GM21619 (cell line): ENCODE results near the gene PPP6R3.
A peak's percentile ranks its signal among the peaks of the same experiment; 100 is the strongest.
"Not testable (repeated sequence)": the region's sequence is repeated elsewhere in the genome, so short reads cannot be mapped to it uniquely, and the experiment has no call there.

Experiments
- ATAC-seq: cut with Tn5 transposase; IDR thresholded peaks from one replicate; pipeline ENCODE4 v1.9.1; 2021; ENCODE audit not compliant: unreplicated experiment

PPP6R3 gene

DNA sequence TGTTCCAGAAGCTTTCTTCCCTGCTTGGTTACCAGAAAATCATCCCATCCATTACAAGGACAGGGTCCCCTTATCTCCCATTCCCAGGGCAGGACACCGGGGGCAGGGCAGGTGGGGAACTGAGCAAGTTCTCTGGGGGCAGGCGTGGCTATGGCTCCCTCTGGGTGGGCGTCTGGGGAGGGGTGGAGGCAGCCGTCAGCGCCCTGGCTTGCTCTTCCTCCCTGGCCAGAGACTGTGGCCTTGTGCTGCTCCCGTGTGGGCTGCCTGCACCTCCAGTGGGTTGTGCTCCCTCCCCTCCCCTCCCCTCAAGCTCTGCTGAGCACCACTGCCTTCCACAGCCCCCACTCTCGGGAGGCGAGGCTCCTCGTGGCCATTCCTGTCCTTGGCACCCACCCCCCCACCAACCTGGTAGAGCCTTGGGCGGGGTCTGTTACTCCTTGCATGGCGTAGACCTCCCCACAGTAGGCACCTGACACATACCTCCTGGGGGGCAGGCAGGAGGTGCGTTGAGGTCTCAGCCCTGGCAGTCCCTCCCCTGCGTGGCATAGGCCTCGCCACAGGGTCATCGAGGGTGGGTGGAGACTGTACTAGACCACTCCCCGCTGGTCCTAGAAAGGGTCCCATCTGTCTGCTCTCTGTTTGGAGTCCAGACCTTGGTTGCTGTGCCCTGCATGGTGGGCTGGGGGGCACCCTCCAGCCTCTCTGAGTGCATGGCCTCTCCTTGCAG lies 24.2 kb upstream of the PPP6R3 start:
- ATAC-seq: no peak

GRCh38 chr11:68436985-68437926 lies 23.3 kb upstream of the PPP6R3 start:
- ATAC-seq: no peak

GRCh38 chr11:68437927-68438657 lies 22.5 kb upstream of the PPP6R3 start:
- ATAC-seq: no peak

DNA sequence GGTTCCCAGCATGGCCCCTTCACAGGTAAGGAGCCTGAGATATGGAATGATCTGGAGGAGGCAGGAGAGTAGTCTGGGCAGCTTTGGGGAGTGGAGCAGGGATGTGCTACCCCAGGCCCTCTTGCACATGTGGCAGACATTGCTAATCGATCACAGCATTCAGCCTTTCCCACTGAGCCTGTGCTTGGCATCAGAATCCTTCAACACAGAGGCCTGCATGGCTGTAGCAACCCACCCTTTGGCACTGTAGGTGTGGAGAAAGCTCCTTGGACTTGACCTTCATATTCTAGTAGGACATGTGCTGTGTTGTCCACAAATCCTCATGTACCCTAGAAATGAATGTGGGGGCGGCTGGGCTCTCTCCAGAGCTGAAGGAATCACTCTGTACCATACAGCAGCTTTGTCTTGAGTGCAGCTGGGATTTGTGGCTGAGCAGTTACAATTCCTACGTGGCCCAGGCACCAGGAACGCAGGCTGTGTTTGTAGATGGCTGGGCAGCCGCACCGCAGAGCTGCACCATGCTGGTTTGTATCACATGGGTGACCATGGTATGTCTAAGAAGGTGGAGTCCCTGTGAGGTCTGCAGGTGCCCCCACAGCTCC lies 21.8 kb upstream of the PPP6R3 start:
- ATAC-seq: no peak

DNA sequence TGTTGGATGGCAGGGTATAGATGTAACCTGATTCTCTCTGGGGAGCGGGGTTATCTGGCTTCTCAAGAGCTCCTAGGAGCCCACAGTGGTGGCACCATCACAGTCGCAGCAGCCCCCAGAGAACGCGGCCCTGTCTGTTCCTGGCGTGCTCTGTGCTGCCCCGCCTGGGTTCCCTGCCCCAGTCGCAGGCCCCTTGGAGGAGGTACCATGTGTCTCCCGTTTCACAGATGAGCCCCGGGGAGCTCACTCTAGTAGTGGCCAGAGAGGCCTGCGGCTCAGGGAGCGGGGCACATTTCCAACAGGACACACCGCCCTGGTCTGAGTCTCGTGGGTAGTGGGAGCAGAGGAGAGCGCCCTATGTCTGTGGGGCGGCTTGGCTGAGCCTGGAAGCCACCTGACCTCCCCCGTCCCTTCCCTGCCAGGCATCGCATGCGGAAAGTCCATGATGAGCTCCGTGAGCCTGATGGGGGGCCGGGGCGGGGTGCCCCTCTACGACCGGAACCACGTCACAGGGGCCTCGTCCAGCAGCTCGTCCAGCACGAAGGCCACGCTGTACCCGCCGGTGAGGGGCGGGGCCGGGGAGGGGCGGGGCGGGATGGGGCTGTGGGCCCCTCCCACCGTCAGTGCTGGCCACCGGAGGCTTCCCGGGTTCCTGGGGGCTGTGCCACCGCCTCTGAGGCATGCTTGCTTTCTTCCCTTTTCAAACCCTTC lies 21.0 kb upstream of the PPP6R3 start:
- ATAC-seq: no peak

DNA sequence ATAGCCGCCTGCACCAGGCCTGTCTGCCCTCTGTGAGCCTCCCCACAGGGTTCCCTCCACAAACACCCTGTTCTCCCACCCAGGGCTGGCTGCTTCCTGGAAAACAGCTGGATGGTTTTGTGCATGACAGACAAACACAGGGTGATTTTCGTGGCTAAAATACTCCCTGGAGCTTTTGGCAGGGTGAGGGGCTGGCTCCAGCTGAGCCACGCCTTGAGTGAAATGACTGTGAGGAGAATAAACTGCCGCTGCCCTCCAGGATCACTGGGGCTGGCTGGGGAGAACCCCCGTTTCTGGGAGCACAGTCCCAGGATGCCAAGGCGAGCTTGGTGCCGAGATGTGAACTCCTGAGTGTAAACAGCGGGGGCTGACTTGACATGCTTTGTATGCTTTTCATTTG lies 20.3 kb upstream of the PPP6R3 start:
- no peak for ATAC-seq

GRCh38 chr11:68441466-68442230 lies 18.9 kb upstream of the PPP6R3 start:
- no peak for ATAC-seq

DNA sequence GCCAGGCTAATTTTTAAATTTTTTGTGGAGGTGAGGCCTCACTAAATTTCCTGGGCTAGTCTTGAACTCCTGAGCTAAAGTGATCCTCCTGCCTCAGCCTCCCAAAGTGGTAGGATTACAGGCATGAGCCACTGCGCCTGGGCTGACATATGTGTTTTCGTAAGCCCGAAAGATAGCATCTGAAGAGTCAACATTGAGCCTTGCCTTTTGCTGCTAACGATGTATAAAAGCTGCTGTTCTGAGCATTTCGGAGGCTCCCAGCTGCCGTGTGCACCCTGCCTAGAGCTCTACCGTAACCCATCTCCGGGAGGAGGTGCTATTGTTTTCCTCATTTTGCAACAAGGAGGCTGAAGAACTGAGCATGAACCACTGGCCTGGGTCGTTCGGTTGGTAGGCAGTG lies 18.1 kb upstream of the PPP6R3 start:
- no peak for ATAC-seq

DNA sequence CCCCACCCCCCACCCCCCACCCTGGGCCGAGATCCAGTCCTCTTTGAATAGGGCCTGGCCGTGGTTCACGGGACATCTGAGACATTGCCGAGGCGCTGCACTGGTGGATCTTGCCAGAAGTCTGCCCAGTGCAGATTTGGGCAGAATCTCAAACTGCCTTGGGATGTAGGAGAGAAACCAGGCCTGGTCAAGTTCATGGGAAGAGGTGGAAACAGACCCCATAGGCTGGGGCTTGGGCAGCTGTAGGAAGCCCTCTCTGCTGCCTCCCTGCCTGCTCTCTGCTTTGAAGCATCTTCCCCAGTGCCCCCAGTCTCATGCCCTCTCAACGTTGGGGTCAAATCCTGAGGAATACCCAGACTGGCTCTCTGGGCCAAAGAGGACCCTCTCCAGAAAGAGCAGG lies 16.0 kb upstream of the PPP6R3 start:
- ATAC-seq: no peak

DNA sequence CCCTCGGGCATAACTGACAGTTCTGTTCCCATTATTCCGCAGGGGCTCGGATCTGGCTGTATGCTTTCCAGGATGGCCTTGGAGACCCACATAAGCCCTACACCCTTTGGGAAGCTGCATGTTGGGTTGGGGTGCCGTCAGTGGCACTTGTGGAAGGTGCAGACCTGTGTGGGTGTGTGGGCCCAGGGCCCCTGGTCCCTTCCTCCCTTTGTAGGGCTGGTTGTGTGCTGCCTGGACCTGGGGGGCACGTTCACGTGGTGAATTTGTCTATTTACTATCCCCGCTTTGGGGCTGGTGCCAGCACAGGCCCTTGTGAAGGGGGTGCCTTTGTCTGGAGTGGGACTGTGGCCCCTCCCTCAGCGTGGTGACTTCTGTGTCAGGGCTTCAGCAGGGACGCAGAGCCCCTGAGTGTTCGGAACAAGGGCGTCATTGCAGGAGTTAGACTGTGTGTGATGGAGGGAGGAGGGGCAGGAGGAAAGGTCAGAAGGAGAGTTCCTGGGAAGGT lies 15.0 kb upstream of the PPP6R3 start:
- no peak for ATAC-seq

- no peak for ATAC-seq
Observed at GRCh38 chr11:68446046-68446725, 14.4 kb upstream of the PPP6R3 start.

DNA sequence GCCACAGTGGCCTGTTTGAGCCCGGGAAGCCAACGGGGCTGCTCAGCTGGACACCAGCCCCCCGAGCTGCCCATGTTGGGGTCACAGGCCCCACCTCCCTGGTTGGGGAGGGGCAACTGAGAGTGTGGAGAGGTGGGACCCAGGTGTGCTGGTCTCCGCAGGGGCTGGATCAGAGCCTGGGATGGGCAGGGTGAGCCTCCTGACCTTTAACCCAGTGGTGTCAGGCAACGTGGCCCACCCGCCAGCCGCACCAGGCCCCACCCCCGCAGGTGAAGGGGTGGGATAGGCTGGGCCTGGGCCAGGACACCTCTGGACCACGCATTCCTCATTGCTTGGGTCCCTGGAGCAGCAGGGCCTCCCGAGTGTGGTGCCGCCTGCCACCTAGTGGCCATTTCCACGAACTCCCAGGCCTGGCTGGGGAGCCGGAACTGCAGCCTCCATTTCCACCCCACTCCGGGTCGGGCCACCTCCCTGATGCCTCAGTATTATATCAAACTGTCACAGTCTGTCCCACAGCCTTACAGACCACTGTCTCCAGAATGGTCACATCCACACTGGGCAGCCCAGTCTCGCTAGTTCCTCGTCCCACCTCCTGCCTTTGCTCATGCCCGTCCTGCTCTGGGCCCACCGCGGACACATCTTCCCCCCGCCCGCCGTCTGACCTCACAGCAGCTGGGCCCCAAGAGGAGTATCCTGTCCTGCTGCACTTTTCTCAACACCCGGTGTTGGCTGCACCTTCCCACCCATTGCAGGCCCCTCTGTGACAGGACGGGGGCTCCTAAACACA lies 13.3 kb upstream of the PPP6R3 start:
- ATAC-seq: peak; percentile 50

DNA sequence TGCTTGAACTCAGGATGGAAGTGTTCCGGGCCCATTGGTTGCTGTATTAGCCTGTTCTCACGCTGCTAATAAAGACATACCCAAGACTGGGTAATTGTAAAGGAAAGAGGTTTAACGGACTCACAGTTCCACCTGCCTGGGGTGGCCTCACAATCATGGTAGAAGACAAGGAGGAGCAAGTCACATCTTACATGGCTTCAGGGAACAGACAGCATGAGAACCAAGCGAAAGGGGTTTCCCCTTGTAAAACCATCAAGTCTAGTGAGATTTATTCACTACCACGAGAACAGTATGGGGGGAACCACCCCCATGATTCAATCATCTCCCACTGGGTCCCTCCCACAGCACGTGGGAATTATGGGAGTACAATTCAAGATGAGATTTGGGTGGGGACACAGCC lies 12.6 kb upstream of the PPP6R3 start:
- not testable (repeated sequence) for ATAC-seq

DNA sequence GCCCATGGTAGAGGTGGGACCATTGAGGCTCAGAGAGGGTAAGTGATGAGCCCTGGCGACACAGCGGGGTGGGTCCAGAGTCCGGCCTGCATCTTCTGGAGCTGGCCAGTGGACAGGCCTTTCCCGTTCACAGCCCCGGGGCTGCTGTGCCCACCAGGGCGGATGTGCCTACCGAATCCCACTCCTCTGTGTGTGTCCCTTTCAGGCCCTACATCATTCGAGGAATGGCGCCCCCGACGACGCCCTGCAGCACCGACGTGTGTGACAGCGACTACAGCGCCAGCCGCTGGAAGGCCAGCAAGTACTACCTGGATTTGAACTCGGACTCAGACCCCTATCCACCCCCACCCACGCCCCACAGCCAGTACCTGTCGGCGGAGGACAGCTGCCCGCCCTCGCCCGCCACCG lies 11.9 kb upstream of the PPP6R3 start:
- ATAC-seq: no peak

GRCh38 chr11:68449951-68450350 lies 10.6 kb upstream of the PPP6R3 start:
- ATAC-seq: no peak

- no peak for ATAC-seq
Observed at GRCh38 chr11:68450711-68451110, 9.8 kb upstream of the PPP6R3 start.

GRCh38 chr11:68454767-68455166 lies 5.8 kb upstream of the PPP6R3 start:
- no peak for ATAC-seq

- no peak for ATAC-seq
Observed at GRCh38 chr11:68455485-68455884, 5.1 kb upstream of the PPP6R3 start.
